ENCODE results near the gene MAGED1.

Gene MAGED1

DNA sequence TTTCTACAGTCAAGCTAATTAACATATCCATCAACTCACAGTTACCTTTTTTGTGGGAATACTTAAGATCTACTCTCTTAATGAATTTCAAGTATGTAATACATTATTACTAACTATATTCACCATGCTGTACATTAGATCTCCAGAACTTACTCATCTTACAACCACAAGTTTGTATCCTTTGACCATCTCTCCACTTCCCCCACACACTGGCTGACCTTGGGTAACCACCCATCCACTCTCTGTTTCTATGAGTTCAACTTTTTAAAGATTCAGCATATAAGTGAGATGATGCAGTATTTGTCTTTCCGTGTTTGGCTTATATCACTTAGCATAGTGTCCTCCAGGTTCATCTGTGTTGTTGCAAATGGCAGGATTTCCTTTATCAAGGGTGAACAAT lies 30.5 kb upstream of the MAGED1 start:
- TF ChIP-seq EZH2 (IDR thresholded peaks at IDR 0.05; ENCODE audit: borderline replicate concordance, low read length) = no peak
- TF ChIP-seq, protein P1, sequence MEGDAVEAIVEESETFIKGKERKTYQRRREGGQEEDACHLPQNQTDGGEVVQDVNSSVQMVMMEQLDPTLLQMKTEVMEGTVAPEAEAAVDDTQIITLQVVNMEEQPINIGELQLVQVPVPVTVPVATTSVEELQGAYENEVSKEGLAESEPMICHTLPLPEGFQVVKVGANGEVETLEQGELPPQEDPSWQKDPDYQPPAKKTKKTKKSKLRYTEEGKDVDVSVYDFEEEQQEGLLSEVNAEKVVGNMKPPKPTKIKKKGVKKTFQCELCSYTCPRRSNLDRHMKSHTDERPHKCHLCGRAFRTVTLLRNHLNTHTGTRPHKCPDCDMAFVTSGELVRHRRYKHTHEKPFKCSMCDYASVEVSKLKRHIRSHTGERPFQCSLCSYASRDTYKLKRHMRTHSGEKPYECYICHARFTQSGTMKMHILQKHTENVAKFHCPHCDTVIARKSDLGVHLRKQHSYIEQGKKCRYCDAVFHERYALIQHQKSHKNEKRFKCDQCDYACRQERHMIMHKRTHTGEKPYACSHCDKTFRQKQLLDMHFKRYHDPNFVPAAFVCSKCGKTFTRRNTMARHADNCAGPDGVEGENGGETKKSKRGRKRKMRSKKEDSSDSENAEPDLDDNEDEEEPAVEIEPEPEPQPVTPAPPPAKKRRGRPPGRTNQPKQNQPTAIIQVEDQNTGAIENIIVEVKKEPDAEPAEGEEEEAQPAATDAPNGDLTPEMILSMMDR (IDR thresholded peaks at IDR 0.05; ENCODE audit: low read length) = no peak
- no peak overlapping the region for H3K4me3 ChIP-seq (ENCODE audit: low read depth, low read length, poor library complexity, severe bottlenecking)
- H3K4me1 ChIP-seq (ENCODE audit: insufficient read depth, low read length, severe bottlenecking) = no peaks in the 10 kb centered on the region
- peaks cover 9% of the 10 kb centered on the region for H3K36me3 ChIP-seq (ENCODE audit: insufficient read depth, low read length)
- H3K9me3 ChIP-seq (ENCODE audit: low read length) = no peaks in the 10 kb centered on the region
- no peaks in the 10 kb centered on the region for H3K9me2 ChIP-seq (ENCODE audit: low read depth, low read length)
- H3K9ac ChIP-seq (ENCODE audit: low read length) = no peak overlapping the region
- no peaks in the 10 kb centered on the region for H4K20me1 ChIP-seq (ENCODE audit: insufficient read depth, low read length)
- H3K27me3 ChIP-seq (ENCODE audit: insufficient read depth, low read length) = no peaks in the 10 kb centered on the region
- no peaks in the 10 kb centered on the region for H3K79me2 ChIP-seq (ENCODE audit: insufficient read depth, low read length)
- no peaks in the 10 kb centered on the region for H3F3A ChIP-seq (ENCODE audit: insufficient read depth, low read length)
- H2AFZ ChIP-seq (ENCODE audit: low read length) = no peak overlapping the region
- H3K27ac ChIP-seq (ENCODE audit: low read depth, low read length, poor library complexity, severe bottlenecking) = no peak overlapping the region
- no peak overlapping the region for H3K4me2 ChIP-seq (ENCODE audit: low read length)

- Histone ChIP-seq H4K20me1 (ENCODE audit: insufficient read depth, low read length) (no peaks in the 10 kb centered on the region), H3K4me3 (ENCODE audit: low read depth, low read length, poor library complexity, severe bottlenecking) (no peak overlapping the region), H3K9ac (ENCODE audit: low read length) (no peak overlapping the region), H3K9me3 (ENCODE audit: low read length) (no peaks in the 10 kb centered on the region), H3K27me3 (ENCODE audit: insufficient read depth, low read length) (no peaks in the 10 kb centered on the region), H3K9me2 (ENCODE audit: low read depth, low read length) (no peaks in the 10 kb centered on the region), H3K36me3 (ENCODE audit: insufficient read depth, low read length) (peaks cover 9% of the 10 kb centered on the region), H3K4me2 (ENCODE audit: low read length) (no peak overlapping the region), H3K4me1 (ENCODE audit: insufficient read depth, low read length, severe bottlenecking) (no peaks in the 10 kb centered on the region), H2AFZ (ENCODE audit: low read length) (no peak overlapping the region), H3K27ac (ENCODE audit: low read depth, low read length, poor library complexity, severe bottlenecking) (no peak overlapping the region), H3F3A (ENCODE audit: insufficient read depth, low read length) (no peaks in the 10 kb centered on the region), H3K79me2 (ENCODE audit: insufficient read depth, low read length) (no peaks in the 10 kb centered on the region)
- TF ChIP-seq, protein P1 (IDR thresholded peaks at IDR 0.05; ENCODE audit: low read length) = no peak
- TF ChIP-seq EZH2 (IDR thresholded peaks at IDR 0.05; ENCODE audit: borderline replicate concordance, low read length) = no peak
Measured at GRCh38 chrX:51866210-51866609, 27.2 kb upstream of the MAGED1 start.

GRCh38 chrX:51867626-51868025 lies 25.8 kb upstream of the MAGED1 start:
- Histone ChIP-seq H4K20me1 (ENCODE audit: insufficient read depth, low read length) (no peaks in the 10 kb centered on the region), H3K79me2 (ENCODE audit: insufficient read depth, low read length) (no peaks in the 10 kb centered on the region), H3K36me3 (ENCODE audit: insufficient read depth, low read length) (peaks cover 8% of the 10 kb centered on the region), H2AFZ (ENCODE audit: low read length) (no peak overlapping the region), H3K4me2 (ENCODE audit: low read length) (no peak overlapping the region), H3K9ac (ENCODE audit: low read length) (no peak overlapping the region), H3K9me2 (ENCODE audit: low read depth, low read length) (no peaks in the 10 kb centered on the region), H3K4me1 (ENCODE audit: insufficient read depth, low read length, severe bottlenecking) (no peaks in the 10 kb centered on the region), H3K4me3 (ENCODE audit: low read depth, low read length, poor library complexity, severe bottlenecking) (no peak overlapping the region), H3K27me3 (ENCODE audit: insufficient read depth, low read length) (no peaks in the 10 kb centered on the region), H3F3A (ENCODE audit: insufficient read depth, low read length) (no peaks in the 10 kb centered on the region), H3K9me3 (ENCODE audit: low read length) (no peaks in the 10 kb centered on the region), H3K27ac (ENCODE audit: low read depth, low read length, poor library complexity, severe bottlenecking) (no peak overlapping the region)
- TF ChIP-seq, protein P1 (IDR thresholded peaks at IDR 0.05; ENCODE audit: low read length) = no peak
- no peak for TF ChIP-seq EZH2 (IDR thresholded peaks at IDR 0.05; ENCODE audit: borderline replicate concordance, low read length)

Data from OCI-LY1 (cell line).